ENCODE results near the gene KCTD7.
"Not testable (repeated sequence)": the region's sequence is repeated elsewhere in the genome, so short reads cannot be mapped to it uniquely, and the experiment has no call there.

Gene KCTD7

DNA sequence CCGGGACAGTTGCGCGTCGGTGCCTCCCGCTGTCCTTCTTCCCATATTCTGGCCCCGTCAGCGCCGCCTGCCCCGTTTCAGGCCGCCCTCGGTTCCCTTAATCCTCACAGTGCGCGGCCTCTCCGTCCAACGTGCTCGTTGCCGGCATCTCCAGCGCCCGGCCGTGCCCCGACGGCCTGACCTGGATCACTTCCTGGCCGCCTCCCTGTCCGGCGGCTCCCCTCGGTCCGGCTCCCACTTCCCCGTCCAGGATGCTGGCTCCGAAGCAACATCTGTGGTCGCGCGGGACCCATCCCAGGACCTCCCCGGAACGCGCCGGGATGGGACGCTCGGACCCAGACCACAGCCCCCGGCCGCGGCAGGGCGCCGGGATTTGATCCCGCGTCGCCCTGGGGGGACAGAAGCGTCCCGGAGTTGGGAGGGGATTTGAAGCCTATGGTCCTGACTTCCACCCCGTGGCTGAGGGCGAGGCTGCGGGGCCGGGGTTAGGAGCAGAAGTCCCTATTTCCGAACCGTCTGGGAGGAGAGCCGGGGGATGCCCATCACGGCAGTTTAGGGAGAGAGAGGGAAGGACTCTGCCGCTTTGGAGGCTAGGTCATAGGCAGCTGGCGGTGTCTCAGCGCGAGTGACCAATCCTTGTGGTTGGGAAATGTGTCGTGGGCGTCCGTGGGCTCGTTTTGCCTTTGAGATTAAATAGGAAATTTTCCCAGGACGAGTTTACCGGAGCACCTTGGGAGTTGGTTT is 53.8 kb downstream of the KCTD7 start:
- no peak for DNase-seq

DNA sequence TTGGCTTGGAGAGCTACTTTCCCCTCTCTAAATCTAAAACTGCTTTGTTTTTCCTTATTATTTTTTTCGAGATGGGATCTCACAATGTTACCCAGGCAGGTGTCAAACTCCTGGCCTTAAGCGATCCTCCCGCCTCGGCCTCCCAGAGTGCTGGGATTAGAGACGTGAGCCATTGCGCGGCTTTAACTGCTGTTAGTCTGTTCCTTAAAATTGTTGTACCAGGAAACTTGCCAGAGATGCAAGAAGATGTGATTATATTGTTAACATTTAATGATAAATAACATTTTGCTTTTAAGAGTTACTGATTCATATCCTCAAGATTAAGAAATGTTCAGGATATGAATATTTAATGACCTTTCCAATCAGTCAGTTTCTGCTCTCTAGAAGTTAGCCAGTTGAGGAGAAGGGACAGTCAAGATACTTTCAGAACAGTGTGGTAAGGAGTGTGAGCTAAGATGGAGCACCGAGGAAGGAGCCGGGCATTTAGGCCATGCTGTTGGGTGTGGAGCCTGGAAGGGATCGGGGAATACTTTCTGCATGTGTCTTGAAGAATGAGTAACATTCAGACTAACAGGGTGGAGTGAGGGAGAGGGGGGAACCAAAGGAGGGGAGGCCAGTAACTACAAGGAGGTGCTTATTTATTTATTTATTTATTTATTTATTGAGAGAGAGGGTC is 54.6 kb downstream of the KCTD7 start:
- not testable (repeated sequence) for DNase-seq

DNA sequence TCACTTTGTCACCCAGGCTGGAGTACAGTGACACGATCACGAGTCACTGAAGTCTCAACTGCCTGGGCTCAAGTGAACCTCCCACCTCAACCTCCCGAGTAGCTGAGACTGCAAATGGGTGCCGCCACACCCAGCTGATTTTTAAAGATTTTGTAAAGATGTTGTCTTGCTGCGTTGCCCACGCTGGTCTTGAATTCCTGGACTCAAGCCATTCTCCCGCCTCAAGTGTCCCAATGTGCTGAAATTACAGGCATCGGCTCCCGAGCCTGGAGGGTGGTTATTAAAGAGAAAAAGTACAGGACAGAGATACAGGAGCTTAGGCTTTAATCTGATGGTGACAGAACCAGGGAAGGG is 55.1 kb downstream of the KCTD7 start:
- DNase-seq = no peak

GRCh38 chr7:66685663-66686062 is 57.0 kb downstream of the KCTD7 start:
- DNase-seq = not testable (repeated sequence)

DNA sequence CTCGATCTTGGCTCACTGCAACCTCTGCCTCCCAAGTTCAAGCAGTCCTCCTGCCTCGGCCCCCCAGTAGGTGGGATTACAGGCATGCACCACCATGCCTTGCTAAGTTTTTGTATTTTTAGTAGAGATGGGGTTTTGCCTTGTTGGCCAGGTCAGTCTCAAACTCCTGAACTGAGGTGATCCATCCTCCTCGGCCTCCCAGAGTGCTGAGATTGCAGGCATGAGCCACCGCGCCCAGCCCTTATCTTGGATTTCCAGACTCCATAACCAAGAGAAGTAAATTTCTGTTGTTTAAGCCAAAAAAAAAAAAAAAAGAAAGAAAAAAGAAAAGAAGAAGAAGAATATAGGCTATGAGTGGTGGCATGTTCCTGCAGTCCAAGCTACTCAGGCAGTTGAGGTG is 58.5 kb downstream of the KCTD7 start:
- DNase-seq = no peak

DNA sequence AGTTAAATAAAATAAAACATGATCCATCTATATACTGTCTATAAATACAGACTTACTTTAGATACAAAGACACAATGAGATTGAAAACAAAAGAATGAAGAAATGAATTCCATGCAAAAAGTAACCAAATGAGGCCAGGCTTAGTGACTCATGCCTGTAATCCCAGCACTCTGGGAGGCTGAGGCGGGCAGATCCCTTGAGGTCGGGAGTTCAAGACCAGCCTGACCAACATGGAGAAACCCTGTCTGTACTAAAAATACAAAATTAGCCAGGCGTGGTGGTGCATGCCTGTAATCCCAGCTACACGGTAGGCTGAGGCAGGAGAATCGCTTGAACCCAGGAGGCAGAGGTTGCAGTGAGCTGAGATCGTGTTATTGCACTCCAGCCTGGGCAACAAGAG is 59.0 kb downstream of the KCTD7 start:
- not testable (repeated sequence) for DNase-seq

- DNase-seq = no peak
Measured at GRCh38 chr7:66689081-66689480, 60.4 kb downstream of the KCTD7 start.

- no peak for DNase-seq
Measured at GRCh38 chr7:66693331-66693730, 64.7 kb downstream of the KCTD7 start.

Data from CD4-positive, alpha-beta T cell treated with Interleukin-4 for 1 hour (primary cell).